ENCODE data around the gene COLQ. TPM values are rescaled to one million over a fixed set of nuclear protein-coding genes. Genes with fewer than 3 reads are reported as not detected.

The COLQ gene
- total RNA-seq, 6 experiments from 2014 or later, result 0.25 to 1.2 (median 0.83) TPM

DNA sequence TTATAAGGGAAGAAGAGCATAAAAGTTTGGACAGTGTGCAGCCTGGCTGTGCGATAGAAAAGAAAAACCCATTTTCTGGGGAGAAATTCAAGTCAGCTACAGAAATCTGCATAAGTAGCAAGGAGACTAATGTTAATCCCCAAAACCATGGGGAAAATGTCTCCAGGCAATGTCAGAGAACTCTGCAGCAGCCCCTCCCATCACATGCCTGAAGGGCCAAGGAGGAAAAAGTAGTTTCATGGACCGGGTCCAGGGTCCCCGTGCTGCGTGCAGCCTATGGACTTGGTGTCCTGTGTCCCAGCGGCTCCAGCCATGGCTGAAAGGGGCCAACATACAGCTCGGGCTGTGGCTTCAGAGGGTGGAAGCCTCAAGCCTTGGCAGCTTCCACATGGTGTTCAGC lies 28.3 kb upstream of the COLQ start:
- TF ChIP-seq, protein P1, sequence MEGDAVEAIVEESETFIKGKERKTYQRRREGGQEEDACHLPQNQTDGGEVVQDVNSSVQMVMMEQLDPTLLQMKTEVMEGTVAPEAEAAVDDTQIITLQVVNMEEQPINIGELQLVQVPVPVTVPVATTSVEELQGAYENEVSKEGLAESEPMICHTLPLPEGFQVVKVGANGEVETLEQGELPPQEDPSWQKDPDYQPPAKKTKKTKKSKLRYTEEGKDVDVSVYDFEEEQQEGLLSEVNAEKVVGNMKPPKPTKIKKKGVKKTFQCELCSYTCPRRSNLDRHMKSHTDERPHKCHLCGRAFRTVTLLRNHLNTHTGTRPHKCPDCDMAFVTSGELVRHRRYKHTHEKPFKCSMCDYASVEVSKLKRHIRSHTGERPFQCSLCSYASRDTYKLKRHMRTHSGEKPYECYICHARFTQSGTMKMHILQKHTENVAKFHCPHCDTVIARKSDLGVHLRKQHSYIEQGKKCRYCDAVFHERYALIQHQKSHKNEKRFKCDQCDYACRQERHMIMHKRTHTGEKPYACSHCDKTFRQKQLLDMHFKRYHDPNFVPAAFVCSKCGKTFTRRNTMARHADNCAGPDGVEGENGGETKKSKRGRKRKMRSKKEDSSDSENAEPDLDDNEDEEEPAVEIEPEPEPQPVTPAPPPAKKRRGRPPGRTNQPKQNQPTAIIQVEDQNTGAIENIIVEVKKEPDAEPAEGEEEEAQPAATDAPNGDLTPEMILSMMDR (IDR thresholded peaks at IDR 0.05), result no peak
- no peak for TF ChIP-seq POLR2A (IDR thresholded peaks at IDR 0.05)
- no peaks in the 10 kb centered on the region for H3K27me3 ChIP-seq
- no peaks in the 10 kb centered on the region for H3K9me3 ChIP-seq
- no peak overlapping the region for H3K27ac ChIP-seq
- DNase-seq (no peak), ATAC-seq (no peak)
- WGBS (ENCODE audit: insufficient coverage, low coverage, low lambda C conversion rate, missing lambda C conversion rate), result 78% methylated on average over 1 of the region's 6 CpGs
- intact Hi-C loops (cut with DNase I), result loop anchor here in 1 of 2 donors (10.0 kb wide), 1 partner anchor 115 kb away; no protein-coding TSS in a partner anchor
- no peaks in the 10 kb centered on the region for H3K36me3 ChIP-seq
- H3K4me3 ChIP-seq, result no peak overlapping the region
- peaks cover 0 to 20% (median 3%) of the 10 kb centered on the region in 4 donors for H3K4me1 ChIP-seq

DNA sequence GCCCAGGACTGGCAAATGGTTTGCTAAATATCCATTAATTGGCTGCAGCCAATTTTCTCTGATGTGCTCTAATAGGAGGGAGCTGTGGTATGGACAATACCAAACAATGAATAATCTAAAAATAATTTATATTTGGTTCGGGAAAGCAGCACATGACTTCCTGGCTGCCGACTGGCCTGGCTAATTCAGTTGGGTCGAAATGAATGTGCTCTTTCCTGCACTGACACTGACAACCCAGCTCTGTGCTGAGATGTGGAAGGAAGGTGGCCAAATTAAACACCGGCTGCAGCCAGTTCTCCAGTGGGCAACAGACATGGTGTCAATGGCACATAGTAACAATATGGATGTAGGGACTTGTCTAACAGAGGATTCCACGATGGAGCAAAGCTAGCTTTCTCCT lies 21.1 kb upstream of the COLQ start:
- no peak overlapping the region for H3K27ac ChIP-seq
- H3K4me3 ChIP-seq, result no peak overlapping the region
- peaks cover 0 to 9% (median 0%) of the 10 kb centered on the region in 4 donors for H3K4me1 ChIP-seq
- no peaks in the 10 kb centered on the region for H3K27me3 ChIP-seq
- TF ChIP-seq, protein P1 (IDR thresholded peaks at IDR 0.05), result no peak
- no peak for TF ChIP-seq POLR2A (IDR thresholded peaks at IDR 0.05)
- WGBS (ENCODE audit: insufficient coverage, low coverage, low lambda C conversion rate, missing lambda C conversion rate), result 21% methylated on average over 5 of the region's 5 CpGs
- H3K9me3 ChIP-seq, result no peaks in the 10 kb centered on the region
- DNase-seq (peak in 1 of 3 donors; percentile 54), ATAC-seq (peak; percentile 76 to 96 (median 88))
- intact Hi-C loops (cut with DNase I), result no loop called here
- H3K36me3 ChIP-seq, result no peaks in the 10 kb centered on the region

DNA sequence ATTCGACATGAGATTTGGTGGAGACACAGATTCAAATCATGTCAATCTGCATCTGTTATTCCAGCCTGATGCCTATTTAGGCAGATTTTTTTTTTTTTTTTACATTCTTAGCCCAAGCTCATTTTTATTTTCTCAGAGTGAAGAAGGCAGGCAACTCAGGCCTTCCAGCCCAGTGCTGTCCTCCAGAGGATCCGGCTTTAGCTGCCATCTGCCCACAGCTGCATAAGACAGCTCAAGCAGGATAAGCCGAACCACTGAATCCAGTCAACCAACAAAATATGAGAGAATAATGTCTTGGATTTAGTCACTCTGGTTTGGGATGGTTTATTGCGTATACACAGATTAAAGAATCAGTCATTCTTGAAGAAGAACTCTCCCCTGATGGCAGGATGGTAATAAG lies 19.9 kb upstream of the COLQ start:
- intact Hi-C loops (cut with DNase I), result no loop called here
- no peaks in the 10 kb centered on the region for H3K9me3 ChIP-seq
- TF ChIP-seq POLR2A (IDR thresholded peaks at IDR 0.05), result no peak
- TF ChIP-seq, protein P1 (IDR thresholded peaks at IDR 0.05), result no peak
- DNase-seq (no peak), ATAC-seq (no peak)
- peaks cover 0 to 9% (median 0%) of the 10 kb centered on the region in 4 donors for H3K4me1 ChIP-seq
- 95% methylated on average over 4 of the region's 4 CpGs for WGBS (ENCODE audit: insufficient coverage, low coverage, low lambda C conversion rate, missing lambda C conversion rate)
- H3K4me3 ChIP-seq, result no peak overlapping the region
- no peak overlapping the region for H3K27ac ChIP-seq
- H3K36me3 ChIP-seq, result no peaks in the 10 kb centered on the region
- no peaks in the 10 kb centered on the region for H3K27me3 ChIP-seq

DNA sequence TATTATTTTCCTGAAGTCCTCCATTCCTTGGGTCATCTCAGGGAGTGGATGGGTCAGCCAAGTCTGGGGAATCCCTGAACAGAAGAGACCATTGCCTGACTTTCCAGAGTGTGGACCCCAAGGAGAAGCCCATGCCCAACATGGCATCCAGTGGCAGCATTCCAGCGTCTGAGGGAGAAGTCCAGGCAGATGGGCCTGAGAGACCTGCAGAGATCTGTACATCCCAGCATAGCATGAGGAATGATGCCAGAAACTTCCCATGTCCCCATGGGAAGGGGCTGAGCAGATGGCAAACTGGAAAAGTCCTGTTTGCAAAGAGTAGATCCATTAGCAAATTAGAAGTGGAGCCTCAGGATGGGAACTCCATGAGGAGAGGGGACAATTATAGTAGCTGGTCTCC lies 17.6 kb upstream of the COLQ start:
- intact Hi-C loops (cut with DNase I), result no loop called here
- no peak overlapping the region for H3K4me3 ChIP-seq
- TF ChIP-seq, protein P1 (IDR thresholded peaks at IDR 0.05), result no peak
- TF ChIP-seq POLR2A (IDR thresholded peaks at IDR 0.05), result no peak
- H3K27ac ChIP-seq, result no peak overlapping the region
- no peak for ATAC-seq
- no peak for DNase-seq
- peaks cover 0 to 9% (median 0%) of the 10 kb centered on the region in 4 donors for H3K4me1 ChIP-seq
- no CpG with 5 or more reads among the region's 1 CpG for WGBS (ENCODE audit: insufficient coverage, low coverage, low lambda C conversion rate, missing lambda C conversion rate)
- H3K27me3 ChIP-seq, result no peaks in the 10 kb centered on the region
- H3K36me3 ChIP-seq, result no peaks in the 10 kb centered on the region
- H3K9me3 ChIP-seq, result no peaks in the 10 kb centered on the region

DNA sequence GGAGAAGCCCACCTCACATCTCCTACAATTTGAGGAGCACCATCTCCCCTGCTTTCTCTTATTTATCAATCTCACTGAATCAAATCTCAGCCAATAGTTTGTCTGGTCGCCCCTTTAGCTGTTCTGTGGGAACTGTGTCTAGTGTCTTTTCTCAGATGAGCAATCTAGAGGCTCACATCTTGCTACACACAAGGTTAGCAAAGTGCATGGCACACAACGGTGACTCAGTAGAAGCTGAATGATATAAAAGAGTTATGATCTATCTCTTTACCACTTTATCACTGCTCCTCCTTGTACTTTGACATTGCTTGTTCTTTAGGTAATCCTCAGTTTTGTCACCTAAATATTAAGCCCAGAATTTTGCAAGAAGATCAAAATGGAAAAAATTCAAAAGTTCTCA lies 16.8 kb upstream of the COLQ start:
- Histone ChIP-seq H3K27me3 (no peaks in the 10 kb centered on the region), H3K4me3 (no peak overlapping the region), H3K36me3 (no peaks in the 10 kb centered on the region), H3K9me3 (no peaks in the 10 kb centered on the region), H3K27ac (no peak overlapping the region), H3K4me1 (peaks cover 0 to 9% (median 0%) of the 10 kb centered on the region in 4 donors)
- 95% methylated on average over 2 of the region's 2 CpGs for WGBS (ENCODE audit: insufficient coverage, low coverage, low lambda C conversion rate, missing lambda C conversion rate)
- no peak for ATAC-seq
- intact Hi-C loops (cut with DNase I), result no loop called here
- TF ChIP-seq, protein P1 (IDR thresholded peaks at IDR 0.05), result no peak
- TF ChIP-seq POLR2A (IDR thresholded peaks at IDR 0.05), result no peak
- DNase-seq, result no peak
